ENCODE data around the gene CC2D1B. TPM values are rescaled to one million over a fixed set of nuclear protein-coding genes. Genes with fewer than 3 reads are reported as not detected.
"Not testable (repeated sequence)": the region's sequence is repeated elsewhere in the genome, so short reads cannot be mapped to it uniquely, and the experiment has no call there.

Gene CC2D1B
- total and polyA plus RNA-seq, 9 donors: 15.5 to 38.9 (median 27.0) TPM

GRCh38 chr1:52400131-52400530 lies 34.1 kb upstream of the CC2D1B start:
- no peaks in the 10 kb centered on the region for H3K27me3 ChIP-seq
- WGBS, 3 donors: 98% methylated on average over 6 of the region's 6 CpGs
- no peak for DNase-seq
- TF ChIP-seq POLR2A (IDR thresholded peaks at IDR 0.05): no peak
- no peak for TF ChIP-seq EP300 (IDR thresholded peaks at IDR 0.05)
- TF ChIP-seq CTCF (IDR thresholded peaks at IDR 0.05): no peak
- H3K9me3 ChIP-seq: no peaks in the 10 kb centered on the region
- intact Hi-C loops (cut with DNase I): no loop called here
- H3K27ac ChIP-seq: no peak overlapping the region
- H3K36me3 ChIP-seq: no peaks in the 10 kb centered on the region
- H3K4me3 ChIP-seq: no peak overlapping the region
- peaks cover 4% of the 10 kb centered on the region for H3K4me1 ChIP-seq (ENCODE audit: insufficient read depth)

GRCh38 chr1:52399629-52400028 lies 33.6 kb upstream of the CC2D1B start:
- TF ChIP-seq POLR2A (IDR thresholded peaks at IDR 0.05) (no peak), CTCF (IDR thresholded peaks at IDR 0.05) (no peak), EP300 (IDR thresholded peaks at IDR 0.05) (no peak)
- no peak for DNase-seq
- Histone ChIP-seq H3K4me3 (no peak overlapping the region), H3K27me3 (no peaks in the 10 kb centered on the region), H3K9me3 (no peaks in the 10 kb centered on the region), H3K36me3 (no peaks in the 10 kb centered on the region), H3K4me1 (ENCODE audit: insufficient read depth) (peaks cover 4% of the 10 kb centered on the region), H3K27ac (no peak overlapping the region)
- WGBS, 3 donors: 95 to 97% (median 97%) methylated on average over 3 of the region's 3 CpGs
- intact Hi-C loops (cut with DNase I): no loop called here

DNA sequence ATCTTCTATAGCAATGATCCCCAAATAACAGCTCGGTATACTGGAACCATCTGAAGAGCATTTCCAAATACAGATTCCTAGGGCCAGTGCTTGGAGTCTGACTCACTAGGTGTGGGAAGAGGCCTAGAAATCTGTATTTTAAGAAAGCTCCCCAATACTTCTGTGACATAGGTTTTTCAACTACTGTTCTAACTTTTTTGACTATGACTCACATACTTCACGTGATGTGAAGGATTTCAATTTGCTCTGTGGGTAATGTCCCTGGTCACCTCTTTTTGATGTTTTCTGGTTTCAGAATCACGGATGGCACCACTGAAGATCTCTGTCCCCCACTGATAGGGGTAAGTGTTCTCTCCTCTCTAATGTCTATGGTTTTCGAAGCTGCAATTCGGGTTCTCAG lies 27.2 kb upstream of the CC2D1B start:
- 93 to 99% (median 95%) methylated on average over 5 of the region's 5 CpGs for WGBS, 3 donors
- DNase-seq: no peak
- intact Hi-C loops (cut with DNase I): no loop called here

GRCh38 chr1:52386458-52386857 lies 20.5 kb upstream of the CC2D1B start:
- H3K27me3 ChIP-seq: no peaks in the 10 kb centered on the region
- no peak overlapping the region for H3K4me3 ChIP-seq
- H3K36me3 ChIP-seq: no peaks in the 10 kb centered on the region
- no peaks in the 10 kb centered on the region for H3K9me3 ChIP-seq
- intact Hi-C loops (cut with DNase I): no loop called here
- TF ChIP-seq POLR2A (IDR thresholded peaks at IDR 0.05) (no peak), CTCF (IDR thresholded peaks at IDR 0.05) (no peak), EP300 (IDR thresholded peaks at IDR 0.05) (no peak)
- 89 to 91% (median 90%) methylated on average over 5 of the region's 5 CpGs for WGBS, 3 donors
- DNase-seq: no peak
- no peak overlapping the region for H3K27ac ChIP-seq
- H3K4me1 ChIP-seq (ENCODE audit: insufficient read depth): no peaks in the 10 kb centered on the region

More for the DNA sequence above, 27.2 kb upstream of the CC2D1B start:
- H3K9me3 ChIP-seq: no peaks in the 10 kb centered on the region
- H3K27ac ChIP-seq: no peak overlapping the region
- no peaks in the 10 kb centered on the region for H3K27me3 ChIP-seq
- H3K4me1 ChIP-seq (ENCODE audit: insufficient read depth): no peaks in the 10 kb centered on the region
- no peaks in the 10 kb centered on the region for H3K36me3 ChIP-seq
- no peak overlapping the region for H3K4me3 ChIP-seq
- TF ChIP-seq CTCF (IDR thresholded peaks at IDR 0.05): no peak
- no peak for TF ChIP-seq POLR2A (IDR thresholded peaks at IDR 0.05)
- TF ChIP-seq EP300 (IDR thresholded peaks at IDR 0.05): no peak

- Histone ChIP-seq H3K27ac (no peak overlapping the region), H3K27me3 (no peaks in the 10 kb centered on the region), H3K9me3 (no peaks in the 10 kb centered on the region), H3K4me3 (no peak overlapping the region), H3K36me3 (no peaks in the 10 kb centered on the region), H3K4me1 (ENCODE audit: insufficient read depth) (no peaks in the 10 kb centered on the region)
- TF ChIP-seq CTCF (IDR thresholded peaks at IDR 0.05): no peak
- no peak for TF ChIP-seq POLR2A (IDR thresholded peaks at IDR 0.05)
- no peak for TF ChIP-seq EP300 (IDR thresholded peaks at IDR 0.05)
- WGBS, 3 donors: 93 to 97% (median 97%) methylated on average over 3 of the region's 3 CpGs
- intact Hi-C loops (cut with DNase I): no loop called here
- DNase-seq: no peak
Observed at GRCh38 chr1:52385376-52385775, 19.4 kb upstream of the CC2D1B start.

DNA sequence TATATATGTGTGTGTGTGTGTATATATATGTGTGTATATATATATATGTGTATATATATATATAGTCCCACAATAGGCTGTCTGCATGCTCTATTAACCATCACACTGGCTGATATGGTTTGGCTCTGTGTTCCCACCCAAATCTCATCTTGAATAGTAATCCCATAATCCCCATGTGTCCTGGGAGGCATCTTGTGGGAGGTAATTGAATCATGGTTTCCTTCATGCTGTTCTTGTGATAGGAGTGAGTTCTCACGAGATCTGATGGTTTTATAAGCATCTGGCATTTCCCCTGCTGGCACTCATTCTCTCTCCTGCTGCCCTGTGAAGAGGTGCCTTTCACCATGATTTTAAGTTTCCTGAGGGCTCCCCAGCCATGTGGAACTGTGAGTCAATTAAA lies 3.8 kb upstream of the CC2D1B start:
- H3K27ac ChIP-seq; intact Hi-C loops (cut with DNase I); H3K27me3 ChIP-seq; H3K9me3 ChIP-seq; H3K4me3 ChIP-seq; H3K4me1 ChIP-seq (ENCODE audit: insufficient read depth); DNase-seq; H3K36me3 ChIP-seq: not testable (repeated sequence)
- 59 to 77% (median 76%) methylated on average over 1 of the region's 1 CpG for WGBS, 3 donors
